ENCODE results near the gene NCAPD3. TPM values are rescaled to one million over a fixed set of nuclear protein-coding genes. Genes with fewer than 3 reads are reported as not detected.

The NCAPD3 gene
- total and polyA plus RNA-seq, 4 donors: 4.4 to 23.5 (median 16.5) TPM

- Histone ChIP-seq H3K4me1 (ENCODE audit: control insufficient read depth in 5 of 5, insufficient read depth in 5 of 5, low read length in 5 of 5) (peaks cover 4 to 34% (median 11%) of the 10 kb centered on the region in 5 donors), H3K9ac (ENCODE audit: insufficient read depth in 1 of 2, low read length in 2 of 2) (peak overlapping the region in 1 of 2 donors; percentile 70), H3K27me3 (ENCODE audit: control insufficient read depth in 3 of 3, insufficient read depth in 3 of 3, low read length in 2 of 3) (no peaks in the 10 kb centered on the region), H3K36me3 (ENCODE audit: control insufficient read depth in 4 of 4, insufficient read depth in 4 of 4, low read length in 4 of 4) (peaks cover 0 to 5% (median 0%) of the 10 kb centered on the region in 4 donors), H3K4me3 (peak overlapping the region; percentile 94), H3K27ac (ENCODE audit: low read depth in 1 of 2, low read length in 1 of 2) (peak overlapping the region; percentile 87 to 91), H3K9me3 (ENCODE audit: control insufficient read depth in 4 of 4, insufficient read depth in 3 of 4, low read length in 3 of 4) (no peaks in the 10 kb centered on the region)
- no peak for TF ChIP-seq CTCF (IDR thresholded peaks at IDR 0.05; ENCODE audit: control extremely low read depth, extremely low read depth)
- 1% methylated on average over 80 to 93 of the region's 93 CpGs for WGBS, 2 donors
- DNase-seq: peak; percentile 50 to 58 (median 58)
- ATAC-seq (ENCODE audit: insufficient read depth, low FRiP score): peak; percentile 29
Measured at GRCh38 chr11:134224710-134225664, 1.2 kb upstream of the NCAPD3 start.

- TF ChIP-seq CTCF (IDR thresholded peaks at IDR 0.05; ENCODE audit: control extremely low read depth, extremely low read depth): no peak
- WGBS, 2 donors: 6 to 13% methylated on average over 5 of the region's 5 CpGs
- Histone ChIP-seq H3K36me3 (ENCODE audit: control insufficient read depth in 4 of 4, insufficient read depth in 4 of 4, low read length in 4 of 4) (peaks cover 0 to 13% (median 7%) of the 10 kb centered on the region in 4 donors), H3K4me3 (no peak overlapping the region), H3K9me3 (ENCODE audit: control insufficient read depth in 4 of 4, insufficient read depth in 3 of 4, low read length in 3 of 4) (no peaks in the 10 kb centered on the region), H3K9ac (ENCODE audit: insufficient read depth in 1 of 2, low read length in 2 of 2) (peak overlapping the region in 1 of 2 donors; percentile 58), H3K27ac (ENCODE audit: low read depth in 1 of 2, low read length in 1 of 2) (no peak overlapping the region), H3K27me3 (ENCODE audit: control insufficient read depth in 3 of 3, insufficient read depth in 3 of 3, low read length in 2 of 3) (no peaks in the 10 kb centered on the region), H3K4me1 (ENCODE audit: control insufficient read depth in 5 of 5, insufficient read depth in 5 of 5, low read length in 5 of 5) (peaks cover 4 to 34% (median 11%) of the 10 kb centered on the region in 5 donors)
- DNase-seq (peak in 1 of 3 donors; percentile 5), ATAC-seq (ENCODE audit: insufficient read depth, low FRiP score) (no peak)
Measured at GRCh38 chr11:134223121-134223520, 646 bp downstream of the NCAPD3 start.

- Histone ChIP-seq H3K27me3 (ENCODE audit: control insufficient read depth in 3 of 3, insufficient read depth in 3 of 3, low read length in 2 of 3) (no peaks in the 10 kb centered on the region), H3K4me3 (no peak overlapping the region), H3K9ac (ENCODE audit: insufficient read depth in 1 of 2, low read length in 2 of 2) (no peak overlapping the region), H3K36me3 (ENCODE audit: control insufficient read depth in 4 of 4, insufficient read depth in 4 of 4, low read length in 4 of 4) (peaks cover 2 to 26% (median 9%) of the 10 kb centered on the region in 4 donors), H3K27ac (ENCODE audit: low read depth in 1 of 2, low read length in 1 of 2) (no peak overlapping the region), H3K4me1 (ENCODE audit: control insufficient read depth in 5 of 5, insufficient read depth in 5 of 5, low read length in 5 of 5) (no peaks in the 10 kb centered on the region), H3K9me3 (ENCODE audit: control insufficient read depth in 4 of 4, insufficient read depth in 3 of 4, low read length in 3 of 4) (peaks cover 0 to 2% (median 0%) of the 10 kb centered on the region in 4 donors)
- TF ChIP-seq CTCF (IDR thresholded peaks at IDR 0.05; ENCODE audit: control extremely low read depth, extremely low read depth): no peak
- no peak for ATAC-seq (ENCODE audit: insufficient read depth, low FRiP score)
- no peak for DNase-seq
- WGBS, 2 donors: 95 to 96% methylated on average over 3 of the region's 3 CpGs
Measured at GRCh38 chr11:134216816-134217215, 7.0 kb downstream of the NCAPD3 start.

Data from lung (tissue), 12 donors.